Brain microvascular endothelial cell (primary cell): ENCODE data around the gene ZBTB44.

Source experiments
- DNase-seq: peaks from one replicate; pipeline ENCODE4 v3.0.0-alpha.2; 2020
- H3K27ac ChIP-seq: fragments of 250-450 bp; sonication (Bioruptor Pico); 2 replicates; pipeline ENCODE4 v1.5.1; 2020; ENCODE audit warnings: mild to moderate bottlenecking, moderate library complexity
- H3K27me3 ChIP-seq: fragments of 250-450 bp; sonication (Bioruptor Pico); replicated peaks from 2 replicates; pipeline ENCODE4 v1.5.1; 2020; ENCODE audit warnings: mild to moderate bottlenecking
- H3K36me3 ChIP-seq: fragments of 250-450 bp; sonication (Bioruptor Pico); replicated peaks from 2 replicates; pipeline ENCODE4 v1.5.1; 2020; ENCODE audit warnings: mild to moderate bottlenecking
- H3K4me3 ChIP-seq: 2 replicates; pipeline ENCODE4 v1.5.1; 2011; ENCODE audit warnings: low read depth, mild to moderate bottlenecking, control low read depth, low read length, moderate library complexity
- in situ Hi-C: cut with HindIII; loops from 2 replicates; pipeline ENCODE4 v1.10.0; 2017; ENCODE audit warnings: low sequenced_read_pairs, low pct_ligation_motif_present
- TF ChIP-seq, protein P1 (sequence below): IDR thresholded peaks from 2 replicates; pipeline ENCODE4 v1.5.1; 2011; ENCODE audit warnings: low read depth, mild to moderate bottlenecking, moderate library complexity, low read length, control low read depth, inconsistent platforms; ENCODE audit errors: missing control alignments

ZBTB44 gene

GRCh38 chr11:130191896-130192295 is 122.8 kb downstream of the ZBTB44 start:
- H3K27ac ChIP-seq, result no peak overlapping the region
- no peak overlapping the region for H3K4me3 ChIP-seq
- in situ Hi-C loops, result no loop called here
- DNase-seq, result no peak
- no peaks in the 10 kb centered on the region for H3K36me3 ChIP-seq
- TF ChIP-seq, protein P1, sequence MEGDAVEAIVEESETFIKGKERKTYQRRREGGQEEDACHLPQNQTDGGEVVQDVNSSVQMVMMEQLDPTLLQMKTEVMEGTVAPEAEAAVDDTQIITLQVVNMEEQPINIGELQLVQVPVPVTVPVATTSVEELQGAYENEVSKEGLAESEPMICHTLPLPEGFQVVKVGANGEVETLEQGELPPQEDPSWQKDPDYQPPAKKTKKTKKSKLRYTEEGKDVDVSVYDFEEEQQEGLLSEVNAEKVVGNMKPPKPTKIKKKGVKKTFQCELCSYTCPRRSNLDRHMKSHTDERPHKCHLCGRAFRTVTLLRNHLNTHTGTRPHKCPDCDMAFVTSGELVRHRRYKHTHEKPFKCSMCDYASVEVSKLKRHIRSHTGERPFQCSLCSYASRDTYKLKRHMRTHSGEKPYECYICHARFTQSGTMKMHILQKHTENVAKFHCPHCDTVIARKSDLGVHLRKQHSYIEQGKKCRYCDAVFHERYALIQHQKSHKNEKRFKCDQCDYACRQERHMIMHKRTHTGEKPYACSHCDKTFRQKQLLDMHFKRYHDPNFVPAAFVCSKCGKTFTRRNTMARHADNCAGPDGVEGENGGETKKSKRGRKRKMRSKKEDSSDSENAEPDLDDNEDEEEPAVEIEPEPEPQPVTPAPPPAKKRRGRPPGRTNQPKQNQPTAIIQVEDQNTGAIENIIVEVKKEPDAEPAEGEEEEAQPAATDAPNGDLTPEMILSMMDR, result no peak
- no peaks in the 10 kb centered on the region for H3K27me3 ChIP-seq

- H3K27me3 ChIP-seq, result no peaks in the 10 kb centered on the region
- no peak overlapping the region for H3K27ac ChIP-seq
- no peak overlapping the region for H3K4me3 ChIP-seq
- DNase-seq, result no peak
- TF ChIP-seq, protein P1, result no peak
- in situ Hi-C loops, result no loop called here
- no peaks in the 10 kb centered on the region for H3K36me3 ChIP-seq
These were observed 124.3 kb downstream of the ZBTB44 start for GRCh38 chr11:130190371-130190881.

DNA sequence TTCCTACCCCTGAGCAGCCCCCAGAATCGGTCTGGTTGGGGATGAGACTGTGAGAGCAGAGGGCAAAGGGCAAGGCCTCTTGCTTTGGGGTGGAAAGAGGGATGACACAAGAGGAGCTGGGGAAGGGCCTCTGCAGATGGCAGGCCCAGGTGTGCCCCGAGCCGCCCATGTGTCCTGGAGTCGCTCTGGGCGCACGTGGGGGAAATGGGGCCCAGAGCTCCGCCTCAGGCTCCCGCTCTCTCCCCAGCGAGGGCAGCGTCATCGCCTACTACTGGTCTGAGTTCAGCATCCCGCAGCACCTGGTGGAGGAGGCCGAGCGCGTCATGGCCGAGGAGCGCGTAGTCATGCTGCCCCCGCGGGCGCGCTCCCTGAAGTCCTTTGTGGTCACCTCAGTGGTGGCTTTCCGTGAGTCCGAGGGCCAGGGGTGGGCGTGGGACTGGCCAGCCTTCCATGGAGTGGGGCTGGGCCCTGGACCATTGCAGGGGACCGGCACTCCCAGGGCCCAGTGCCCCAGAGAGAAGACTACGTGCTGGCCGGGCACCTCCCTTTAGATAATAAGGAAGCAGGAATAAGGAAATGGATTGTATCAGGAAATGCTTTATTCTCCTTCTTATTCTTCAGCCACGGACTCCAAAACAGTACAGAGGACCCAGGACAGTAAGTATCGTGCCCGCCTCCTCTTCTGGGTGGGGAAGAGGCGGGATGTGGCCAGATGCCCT is 125.1 kb downstream of the ZBTB44 start:
- TF ChIP-seq, protein P1, result no peak
- in situ Hi-C loops, result no loop called here
- Histone ChIP-seq H3K36me3 (no peaks in the 10 kb centered on the region), H3K27ac (no peak overlapping the region), H3K4me3 (no peak overlapping the region), H3K27me3 (no peaks in the 10 kb centered on the region)
- no peak for DNase-seq

- Histone ChIP-seq H3K4me3 (no peak overlapping the region), H3K36me3 (no peaks in the 10 kb centered on the region), H3K27ac (no peak overlapping the region), H3K27me3 (no peaks in the 10 kb centered on the region)
- DNase-seq, result no peak
- TF ChIP-seq, protein P1, result no peak
- in situ Hi-C loops, result no loop called here
These were observed 126.0 kb downstream of the ZBTB44 start for GRCh38 chr11:130188585-130189347.

GRCh38 chr11:130188047-130188446 is 126.7 kb downstream of the ZBTB44 start:
- H3K27me3 ChIP-seq, result no peaks in the 10 kb centered on the region
- no peak for DNase-seq
- in situ Hi-C loops, result no loop called here
- TF ChIP-seq, protein P1, result no peak
- no peak overlapping the region for H3K27ac ChIP-seq
- H3K36me3 ChIP-seq, result no peaks in the 10 kb centered on the region
- H3K4me3 ChIP-seq, result no peak overlapping the region
